Inflammatory macrophage treated with lipopolysaccharide for 1 hour (primary cell): ENCODE results near the gene MAPKAPK3.
"Not testable (repeated sequence)": the region's sequence is repeated elsewhere in the genome, so short reads cannot be mapped to it uniquely, and the experiment has no call there.

Experiments
- DNase-seq, 2 donors: peaks; one replicate each; pipeline ENCODE4 v3.0.0-alpha.2; 2020 to 2022

The MAPKAPK3 gene

GRCh38 chr3:50657816-50658215 lies 40.9 kb downstream of the MAPKAPK3 start:
- no peak for DNase-seq

GRCh38 chr3:50658416-50658815 lies 41.5 kb downstream of the MAPKAPK3 start:
- DNase-seq, result no peak

GRCh38 chr3:50658831-50659230 lies 41.9 kb downstream of the MAPKAPK3 start:
- no peak for DNase-seq

GRCh38 chr3:50660386-50660785 lies 43.4 kb downstream of the MAPKAPK3 start:
- DNase-seq, result no peak

- no peak for DNase-seq
Measured at GRCh38 chr3:50661321-50661837, 44.4 kb downstream of the MAPKAPK3 start.

- no peak for DNase-seq
Measured at GRCh38 chr3:50662408-50662807, 45.5 kb downstream of the MAPKAPK3 start.

- DNase-seq, result peak; percentile 63 to 87
Measured at GRCh38 chr3:50665081-50665840, 48.3 kb downstream of the MAPKAPK3 start.

- not testable (repeated sequence) for DNase-seq
Measured at GRCh38 chr3:50665841-50666115, 48.8 kb downstream of the MAPKAPK3 start.

- DNase-seq, result no peak
Measured at GRCh38 chr3:50666837-50667236, 49.9 kb downstream of the MAPKAPK3 start.

- no peak for DNase-seq
Measured at GRCh38 chr3:50671331-50671730, 54.4 kb downstream of the MAPKAPK3 start.

- DNase-seq, result no peak
Measured at GRCh38 chr3:50672656-50673055, 55.7 kb downstream of the MAPKAPK3 start.

GRCh38 chr3:50673931-50674330 lies 57.0 kb downstream of the MAPKAPK3 start:
- DNase-seq, result peak; percentile 49 to 73

GRCh38 chr3:50674349-50675178 lies 57.6 kb downstream of the MAPKAPK3 start, which contains the start of gene DOCK3:
TSS of gene DOCK3 (plus strand) at chr3:50674927. CDS start at chr3:50675264, 337 bp downstream.
- DNase-seq, result peak; percentile 53 to 58

GRCh38 chr3:50675179-50676030 lies 58.5 kb downstream of the MAPKAPK3 start:
- DNase-seq, result peak in 1 of 2 donors; percentile 38

GRCh38 chr3:50676031-50676705 lies 59.2 kb downstream of the MAPKAPK3 start:
- DNase-seq, result no peak

- no peak for DNase-seq
Measured at GRCh38 chr3:50687127-50687751, 70.3 kb downstream of the MAPKAPK3 start.

GRCh38 chr3:50687916-50688315 lies 71.0 kb downstream of the MAPKAPK3 start:
- no peak for DNase-seq

GRCh38 chr3:50688602-50689001 lies 71.7 kb downstream of the MAPKAPK3 start:
- not testable (repeated sequence) for DNase-seq

- DNase-seq, result no peak
Measured at GRCh38 chr3:50689558-50689957, 72.6 kb downstream of the MAPKAPK3 start.

- DNase-seq, result no peak
Measured at GRCh38 chr3:50695031-50695430, 78.1 kb downstream of the MAPKAPK3 start.

GRCh38 chr3:50696276-50696675 lies 79.3 kb downstream of the MAPKAPK3 start:
- DNase-seq, result no peak

- no peak for DNase-seq
Measured at GRCh38 chr3:50698269-50698668, 81.3 kb downstream of the MAPKAPK3 start.
